CD4-positive, alpha-beta T cell treated with Interferon alpha-2 for 1 hour (primary cell): ENCODE results near the gene TUBA4A.
"Not testable (repeated sequence)": the region's sequence is repeated elsewhere in the genome, so short reads cannot be mapped to it uniquely, and the experiment has no call there.

ENCODE experiments used
- DNase-seq, 2 donors: peaks; one replicate each; pipeline ENCODE4 v3.0.0-alpha.2; 2020 to 2022

Gene TUBA4A

GRCh38 chr2:219209236-219210195 is 44.2 kb downstream of the TUBA4A start:
- no peak for DNase-seq

GRCh38 chr2:219207884-219208740 is 45.6 kb downstream of the TUBA4A start:
- DNase-seq: no peak

GRCh38 chr2:219207134-219207883 is 46.4 kb downstream of the TUBA4A start:
- no peak for DNase-seq

- peak; percentile 94 to 96 for DNase-seq
Measured at GRCh38 chr2:219206328-219207133, 47.2 kb downstream of the TUBA4A start, which contains the start of gene ZFAND2B. Gene ZFAND2B, plus strand, starts transcription at chr2:219206782. Its CDS starts 206 bp downstream, at chr2:219206988.

- no peak for DNase-seq
Measured at GRCh38 chr2:219205981-219206327, 47.8 kb downstream of the TUBA4A start.

- DNase-seq: no peak
Measured at GRCh38 chr2:219205165-219205538, 48.6 kb downstream of the TUBA4A start.

GRCh38 chr2:219204425-219205164 is 49.1 kb downstream of the TUBA4A start:
- DNase-seq: no peak

- DNase-seq: not testable (repeated sequence)
Measured at GRCh38 chr2:219201331-219201730, 52.4 kb downstream of the TUBA4A start.

GRCh38 chr2:219200502-219201326 is 53.0 kb downstream of the TUBA4A start:
- DNase-seq: peak; percentile 27 to 57
